OCI-LY7 (cell line): ENCODE results near the gene CERS3. TPM values are rescaled to one million over a fixed set of nuclear protein-coding genes. Genes with fewer than 3 reads are reported as not detected.

ENCODE experiments used
- BruUV-seq: library from RNA; stranded (reverse); fragments of 400-500 nt; replicated peaks from 2 replicates; lab custom pipeline; 2021; lab: Mats Ljungman, UMichigan
- CTCF ChIA-PET: fragments of 300-600 bp; sonication (Branson Sonifier 250); formaldehyde crosslinking; loops from one replicate; lab custom pipeline; 2022; ENCODE audit warnings: antibody characterized with exemption; ENCODE audit not compliant: unreplicated experiment; lab: Charles Lee
- POLR2A ChIA-PET: fragments of 300-600 bp; sonication (Branson Sonifier 250); formaldehyde crosslinking; loops from one replicate; lab custom pipeline; 2022; ENCODE audit warnings: antibody characterized with exemption; lab: Charles Lee
- DNase-seq: peaks from one replicate; pipeline ENCODE4 v3.0.0-alpha.2; 2015; ENCODE audit warnings: low spot score
- H2AFZ ChIP-seq: fragments of 200-600 bp; sonication (generic), shearing (Covaris generic); 2 replicates; pipeline ENCODE4 v1.6.1; 2014; ENCODE audit warnings: mild to moderate bottlenecking, antibody characterized with exemption, low read length, moderate library complexity
- H3K27ac ChIP-seq: fragments of 200-600 bp; sonication (generic); 2 replicates; pipeline ENCODE4 v1.5.1; 2014; ENCODE audit warnings: mixed run types, low read depth, mild to moderate bottlenecking, moderate library complexity, low read length, inconsistent platforms; ENCODE audit not compliant: poor library complexity, severe bottlenecking
- H3K36me3 ChIP-seq: fragments of 200-600 bp; sonication (generic); 2 replicates; pipeline ENCODE4 v1.6.1; 2014; ENCODE audit warnings: mild to moderate bottlenecking, antibody characterized with exemption, low read length, moderate library complexity, mixed read lengths; ENCODE audit not compliant: insufficient read depth
- H3K4me1 ChIP-seq: fragments of 200-600 bp; sonication (generic); 2 replicates; pipeline ENCODE4 v1.5.1; 2014; ENCODE audit warnings: mild to moderate bottlenecking, low read length; ENCODE audit not compliant: insufficient read depth, poor library complexity, severe bottlenecking
- H3K4me2 ChIP-seq: fragments of 200-600 bp; sonication (generic); 2 replicates; pipeline ENCODE4 v1.6.1; 2014; ENCODE audit warnings: mild to moderate bottlenecking, low read length
- H3K4me3 ChIP-seq: fragments of 200-600 bp; sonication (generic); 2 replicates; pipeline ENCODE4 v1.5.1; 2014; ENCODE audit warnings: mild to moderate bottlenecking, low read depth, low read length; ENCODE audit not compliant: poor library complexity, severe bottlenecking
- H3K79me2 ChIP-seq: fragments of 200-600 bp; sonication (generic); 2 replicates; pipeline ENCODE4 v1.6.1; 2016; ENCODE audit warnings: low read depth, mild to moderate bottlenecking, low read length, moderate library complexity, mixed read lengths; ENCODE audit not compliant: insufficient read depth
- H3K9me2 ChIP-seq: fragments of 200-600 bp; sonication (generic); 2 replicates; pipeline ENCODE4 v1.6.1; 2016; ENCODE audit warnings: mild to moderate bottlenecking, low read length, mixed read lengths; ENCODE audit not compliant: insufficient read depth
- H3K9me3 ChIP-seq: fragments of 200-600 bp; sonication (generic); 2 replicates; pipeline ENCODE4 v1.6.1; 2014; ENCODE audit warnings: mild to moderate bottlenecking, mixed run types, low read length, mixed read lengths
- H4K20me1 ChIP-seq: fragments of 200-600 bp; sonication (generic); 2 replicates; pipeline ENCODE4 v1.6.1; 2014; ENCODE audit warnings: mild to moderate bottlenecking, antibody characterized with exemption, low read length, moderate library complexity, mixed read lengths; ENCODE audit not compliant: insufficient read depth
- EZH2phosphoT487 ChIP-seq: fragments of 200-600 bp; sonication (generic); IDR thresholded peaks from 2 replicates; pipeline ENCODE4 v1.6.1; 2018; ENCODE audit warnings: low read depth, borderline replicate concordance, mild to moderate bottlenecking, mixed run types, antibody characterized with exemption, low read length, moderate library complexity, mixed read lengths
- intact Hi-C: fragments of 100-400 bp; cut with micrococcal nuclease; formaldehyde crosslinking; loops from one replicate; pipeline ENCODE4 v1.10.0; 2022; ENCODE audit not compliant: unreplicated experiment
- total RNA-seq, 2 experiments: library from RNA; depleted of rRNA in 1 of 2; stranded (reverse); fragments of >200 nt in 1 of 2; shearing (Covaris generic) in 1 of 2; gene quantifications; 2 replicates each; pipeline ENCODE4 v1.2.3, GENCODE V29; 2014 to 2022
- TF ChIP-seq, protein P1 (sequence below): fragments of 200-600 bp; sonication (generic); conservative IDR thresholded peaks from 2 replicates; pipeline ENCODE4 v1.5.1; 2014; ENCODE audit warnings: mild to moderate bottlenecking, antibody characterized with exemption, low read length, moderate library complexity, mixed read lengths

The CERS3 gene
- total RNA-seq, 2 experiments from 2014 or later = 0.88 TPM; not detected in 1

DNA sequence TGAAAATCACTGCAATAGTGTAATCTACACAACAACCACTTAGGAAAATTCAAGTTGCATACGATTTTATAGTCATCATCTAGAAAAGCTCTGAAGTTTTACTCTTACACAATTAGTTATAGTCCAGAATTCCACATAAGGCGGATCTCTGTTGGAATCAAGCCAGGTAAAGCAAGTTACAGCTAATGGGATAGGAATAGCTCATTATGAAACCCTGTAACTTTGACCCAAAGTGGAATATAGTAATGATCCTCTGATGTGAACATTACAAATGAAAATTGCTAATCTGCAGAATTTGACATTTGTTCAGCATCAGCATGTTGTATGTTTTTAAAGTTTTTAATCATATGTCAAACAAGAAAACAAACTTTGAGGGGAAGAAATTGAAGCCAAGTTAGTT is 4.4 kb downstream of the CERS3 start:
- H3K4me3 ChIP-seq = no peak overlapping the region
- H3K9me2 ChIP-seq = no peaks in the 10 kb centered on the region
- intact Hi-C loops = no loop called here
- H2AFZ ChIP-seq = no peak overlapping the region
- H3K4me2 ChIP-seq = no peak overlapping the region
- H3K36me3 ChIP-seq = no peaks in the 10 kb centered on the region
- no peaks in the 10 kb centered on the region for H3K79me2 ChIP-seq
- H3K27ac ChIP-seq = no peak overlapping the region
- CTCF ChIA-PET = no interaction called here
- DNase-seq = no peak
- POLR2A ChIA-PET = no interaction called here
- no peaks in the 10 kb centered on the region for H3K9me3 ChIP-seq
- H4K20me1 ChIP-seq = no peaks in the 10 kb centered on the region
- H3K4me1 ChIP-seq = no peaks in the 10 kb centered on the region
- no peak for TF ChIP-seq EZH2phosphoT487
- BruUV-seq = no TSS peak

DNA sequence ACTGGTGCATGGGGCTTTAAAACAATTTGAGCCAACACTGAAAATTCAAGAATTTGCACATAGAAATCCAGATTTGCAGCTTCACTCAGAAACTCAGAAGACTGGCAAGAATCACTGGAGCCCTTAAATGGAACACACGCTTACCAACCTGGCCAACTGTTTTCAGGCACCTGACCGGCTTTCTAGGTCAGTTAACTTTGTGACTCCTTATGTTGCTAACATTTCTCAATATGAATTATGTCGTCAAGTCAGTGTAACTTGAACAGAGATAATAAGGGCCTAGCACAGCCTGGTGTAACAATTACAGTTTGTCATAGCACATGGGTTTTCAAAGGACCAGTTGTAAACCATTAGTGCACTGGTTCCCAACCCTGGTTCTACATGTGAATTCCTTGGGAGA is 6.8 kb downstream of the CERS3 start:
- DNase-seq = no peak
- POLR2A ChIA-PET = no interaction called here
- H3K27ac ChIP-seq = no peak overlapping the region
- no peaks in the 10 kb centered on the region for H3K4me1 ChIP-seq
- intact Hi-C loops = no loop called here
- H3K9me3 ChIP-seq = no peaks in the 10 kb centered on the region
- H3K79me2 ChIP-seq = no peaks in the 10 kb centered on the region
- H3K4me2 ChIP-seq = no peak overlapping the region
- H3K4me3 ChIP-seq = no peak overlapping the region
- no peak overlapping the region for H2AFZ ChIP-seq
- no peaks in the 10 kb centered on the region for H3K36me3 ChIP-seq
- no TSS peak for BruUV-seq
- TF ChIP-seq, protein P1, sequence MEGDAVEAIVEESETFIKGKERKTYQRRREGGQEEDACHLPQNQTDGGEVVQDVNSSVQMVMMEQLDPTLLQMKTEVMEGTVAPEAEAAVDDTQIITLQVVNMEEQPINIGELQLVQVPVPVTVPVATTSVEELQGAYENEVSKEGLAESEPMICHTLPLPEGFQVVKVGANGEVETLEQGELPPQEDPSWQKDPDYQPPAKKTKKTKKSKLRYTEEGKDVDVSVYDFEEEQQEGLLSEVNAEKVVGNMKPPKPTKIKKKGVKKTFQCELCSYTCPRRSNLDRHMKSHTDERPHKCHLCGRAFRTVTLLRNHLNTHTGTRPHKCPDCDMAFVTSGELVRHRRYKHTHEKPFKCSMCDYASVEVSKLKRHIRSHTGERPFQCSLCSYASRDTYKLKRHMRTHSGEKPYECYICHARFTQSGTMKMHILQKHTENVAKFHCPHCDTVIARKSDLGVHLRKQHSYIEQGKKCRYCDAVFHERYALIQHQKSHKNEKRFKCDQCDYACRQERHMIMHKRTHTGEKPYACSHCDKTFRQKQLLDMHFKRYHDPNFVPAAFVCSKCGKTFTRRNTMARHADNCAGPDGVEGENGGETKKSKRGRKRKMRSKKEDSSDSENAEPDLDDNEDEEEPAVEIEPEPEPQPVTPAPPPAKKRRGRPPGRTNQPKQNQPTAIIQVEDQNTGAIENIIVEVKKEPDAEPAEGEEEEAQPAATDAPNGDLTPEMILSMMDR = no peak
- no peak for TF ChIP-seq EZH2phosphoT487
- CTCF ChIA-PET = no interaction called here
- H3K9me2 ChIP-seq = no peaks in the 10 kb centered on the region
- H4K20me1 ChIP-seq = no peaks in the 10 kb centered on the region

DNA sequence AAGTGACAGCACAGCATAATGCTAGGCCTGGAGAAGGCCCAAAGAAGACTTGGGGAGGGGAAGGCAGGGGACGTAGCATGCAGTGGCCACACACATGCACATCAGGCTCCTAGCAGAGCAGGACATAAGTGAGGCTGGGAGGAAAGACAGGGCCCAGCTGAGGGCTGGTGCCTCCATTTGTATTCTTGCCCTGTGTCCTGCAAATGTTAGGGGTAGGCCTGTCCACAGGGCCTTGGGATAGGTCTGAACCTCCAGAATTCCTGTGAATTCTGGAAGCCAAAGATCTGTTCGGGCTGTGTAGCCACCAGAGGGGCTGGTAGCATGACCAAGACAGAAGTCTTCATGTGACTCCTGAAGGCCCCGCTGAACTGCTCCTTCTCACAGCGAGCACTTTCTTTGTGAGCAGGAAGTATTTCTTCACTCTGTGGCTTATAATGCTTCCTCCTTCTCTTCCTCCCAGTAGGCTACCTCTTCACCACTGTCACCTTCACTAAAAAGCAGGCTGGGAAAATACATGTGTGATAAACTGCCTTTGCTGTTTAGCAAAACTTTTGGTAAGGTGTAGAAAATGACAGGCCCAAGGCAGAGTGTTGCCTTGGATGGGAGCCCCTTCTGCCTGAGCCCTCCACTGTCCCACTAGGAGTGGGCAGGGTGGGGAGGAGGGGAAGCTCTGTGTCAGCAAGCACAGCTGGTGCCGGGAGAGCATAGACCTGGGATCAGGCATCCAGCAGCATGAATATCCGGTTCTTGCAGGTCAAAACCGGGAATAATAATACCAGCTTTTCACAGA is 8.4 kb downstream of the CERS3 start:
- ChIA-PET CTCF (no interaction called here), POLR2A (no interaction called here)
- no TSS peak for BruUV-seq
- H3K36me3 ChIP-seq = no peaks in the 10 kb centered on the region
- intact Hi-C loops = no loop called here
- no peaks in the 10 kb centered on the region for H3K9me2 ChIP-seq
- H3K79me2 ChIP-seq = no peaks in the 10 kb centered on the region
- TF ChIP-seq EZH2phosphoT487 = no peak
- TF ChIP-seq, protein P1 = no peak
- no peaks in the 10 kb centered on the region for H4K20me1 ChIP-seq
- no peaks in the 10 kb centered on the region for H3K9me3 ChIP-seq
- no peak overlapping the region for H2AFZ ChIP-seq
- no peak overlapping the region for H3K4me3 ChIP-seq
- no peaks in the 10 kb centered on the region for H3K4me1 ChIP-seq
- H3K4me2 ChIP-seq = no peak overlapping the region
- DNase-seq = no peak
- H3K27ac ChIP-seq = no peak overlapping the region
